MM.1S (cell line): ENCODE data around the gene RTL3.

Experiments
- DNase-seq: peaks from one replicate; pipeline ENCODE4 v3.0.0-alpha.2; 2015
- H2AFZ ChIP-seq: fragments of 300-600 bp; sonication (generic); 2 replicates; pipeline ENCODE4 v1.6.0; 2016; ENCODE audit warnings: antibody characterized with exemption, low read length
- H3F3A ChIP-seq: fragments of 300-600 bp; sonication (generic); 2 replicates; pipeline ENCODE4 v1.6.1; 2016; ENCODE audit warnings: mild to moderate bottlenecking, antibody characterized with exemption, low read length, moderate library complexity, mixed read lengths; ENCODE audit not compliant: insufficient read depth
- H3K27ac ChIP-seq: fragments of 300-600 bp; sonication (generic); 2 replicates; pipeline ENCODE4 v1.5.1; 2016; ENCODE audit warnings: mild to moderate bottlenecking, low read length
- H3K27me3 ChIP-seq: fragments of 300-600 bp; sonication (generic); replicated peaks from 2 replicates; pipeline ENCODE4 v1.6.0; 2016; ENCODE audit warnings: low read length; ENCODE audit not compliant: insufficient read depth
- H3K36me3 ChIP-seq: fragments of 300-600 bp; sonication (generic); replicated peaks from 2 replicates; pipeline ENCODE4 v1.6.1; 2016; ENCODE audit warnings: mild to moderate bottlenecking, low read length, mixed read lengths; ENCODE audit not compliant: insufficient read depth
- H3K4me1 ChIP-seq: fragments of 300-600 bp; sonication (generic); 2 replicates; pipeline ENCODE4 v1.6.1; 2016; ENCODE audit warnings: low read length, mixed read lengths
- H3K4me2 ChIP-seq: fragments of 300-600 bp; sonication (generic); 2 replicates; pipeline ENCODE4 v1.6.0; 2016; ENCODE audit warnings: low read depth, low read length
- H3K4me3 ChIP-seq: fragments of 300-600 bp; sonication (generic); 2 replicates; pipeline ENCODE4 v1.5.1; 2016; ENCODE audit warnings: low read length, mixed read lengths
- H3K79me2 ChIP-seq: fragments of 300-600 bp; sonication (generic); 2 replicates; pipeline ENCODE4 v1.6.1; 2016; ENCODE audit warnings: mixed run types, low read length, mixed read lengths
- H3K9ac ChIP-seq: fragments of 300-600 bp; sonication (generic); 2 replicates; pipeline ENCODE4 v1.6.1; 2016; ENCODE audit warnings: low read length, mixed read lengths
- H3K9me2 ChIP-seq: fragments of 300-600 bp; sonication (generic); replicated peaks from 2 replicates; pipeline ENCODE4 v1.6.1; 2016; ENCODE audit warnings: mild to moderate bottlenecking, low read length, mixed read lengths; ENCODE audit not compliant: insufficient read depth
- H3K9me3 ChIP-seq: fragments of 300-600 bp; sonication (generic); replicated peaks from 2 replicates; pipeline ENCODE4 v1.6.1; 2016; ENCODE audit warnings: mild to moderate bottlenecking, low read length, mixed read lengths; ENCODE audit not compliant: insufficient read depth
- H4K20me1 ChIP-seq: fragments of 300-600 bp; sonication (generic); 2 replicates; pipeline ENCODE4 v1.6.1; 2016; ENCODE audit warnings: mild to moderate bottlenecking, low read length, moderate library complexity, mixed read lengths; ENCODE audit not compliant: insufficient read depth
- EZH2 ChIP-seq: fragments of 300-600 bp; sonication (generic); optimal IDR thresholded peaks from 2 replicates; pipeline ENCODE3; 2017; ENCODE audit warnings: low read depth, mild to moderate bottlenecking, antibody characterized with exemption, low read length, mixed read lengths
- EZH2phosphoT487 ChIP-seq: fragments of 300-600 bp; sonication (generic); IDR thresholded peaks from 2 replicates; pipeline ENCODE4 v1.6.1; 2018; ENCODE audit warnings: antibody characterized with exemption, low read length
- TF ChIP-seq, protein P1 (sequence below): fragments of 300-600 bp; sonication (generic); IDR thresholded peaks from 2 replicates; pipeline ENCODE4 v1.5.1; 2016; ENCODE audit warnings: antibody characterized with exemption, low read length, mixed read lengths

The RTL3 gene

DNA sequence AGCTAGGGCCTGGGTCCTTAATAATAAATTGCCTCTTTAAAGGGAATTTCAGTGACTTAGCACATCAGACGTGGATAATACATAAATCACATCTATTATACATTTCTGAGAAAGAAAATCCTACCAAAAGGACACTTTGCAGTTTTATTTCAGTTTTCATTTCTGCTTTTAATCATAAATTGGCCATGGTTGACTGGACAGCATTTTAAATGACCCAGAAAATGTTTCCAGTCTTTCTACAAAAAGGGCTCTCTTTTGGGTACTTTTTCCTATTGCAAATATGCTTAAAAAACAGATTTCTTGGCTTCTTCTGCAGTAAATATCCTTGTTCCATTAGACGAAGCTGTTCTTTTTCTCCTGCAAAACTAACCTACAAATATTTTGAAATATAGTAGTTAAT, 46.9 kb upstream of the RTL3 start:
- Histone ChIP-seq H3K79me2 (no peaks in the 10 kb centered on the region), H3K27ac (no peak overlapping the region), H3K4me2 (no peak overlapping the region), H3F3A (no peaks in the 10 kb centered on the region), H3K36me3 (no peaks in the 10 kb centered on the region), H3K9me3 (no peaks in the 10 kb centered on the region), H3K27me3 (no peaks in the 10 kb centered on the region), H3K4me3 (no peak overlapping the region), H2AFZ (no peak overlapping the region), H4K20me1 (no peaks in the 10 kb centered on the region), H3K9me2 (no peaks in the 10 kb centered on the region), H3K4me1 (peaks cover 3% of the 10 kb centered on the region; the same call in 1 of the 2 replicates), H3K9ac (no peak overlapping the region)
- TF ChIP-seq, protein P1, sequence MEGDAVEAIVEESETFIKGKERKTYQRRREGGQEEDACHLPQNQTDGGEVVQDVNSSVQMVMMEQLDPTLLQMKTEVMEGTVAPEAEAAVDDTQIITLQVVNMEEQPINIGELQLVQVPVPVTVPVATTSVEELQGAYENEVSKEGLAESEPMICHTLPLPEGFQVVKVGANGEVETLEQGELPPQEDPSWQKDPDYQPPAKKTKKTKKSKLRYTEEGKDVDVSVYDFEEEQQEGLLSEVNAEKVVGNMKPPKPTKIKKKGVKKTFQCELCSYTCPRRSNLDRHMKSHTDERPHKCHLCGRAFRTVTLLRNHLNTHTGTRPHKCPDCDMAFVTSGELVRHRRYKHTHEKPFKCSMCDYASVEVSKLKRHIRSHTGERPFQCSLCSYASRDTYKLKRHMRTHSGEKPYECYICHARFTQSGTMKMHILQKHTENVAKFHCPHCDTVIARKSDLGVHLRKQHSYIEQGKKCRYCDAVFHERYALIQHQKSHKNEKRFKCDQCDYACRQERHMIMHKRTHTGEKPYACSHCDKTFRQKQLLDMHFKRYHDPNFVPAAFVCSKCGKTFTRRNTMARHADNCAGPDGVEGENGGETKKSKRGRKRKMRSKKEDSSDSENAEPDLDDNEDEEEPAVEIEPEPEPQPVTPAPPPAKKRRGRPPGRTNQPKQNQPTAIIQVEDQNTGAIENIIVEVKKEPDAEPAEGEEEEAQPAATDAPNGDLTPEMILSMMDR = no peak
- DNase-seq = no peak

DNA sequence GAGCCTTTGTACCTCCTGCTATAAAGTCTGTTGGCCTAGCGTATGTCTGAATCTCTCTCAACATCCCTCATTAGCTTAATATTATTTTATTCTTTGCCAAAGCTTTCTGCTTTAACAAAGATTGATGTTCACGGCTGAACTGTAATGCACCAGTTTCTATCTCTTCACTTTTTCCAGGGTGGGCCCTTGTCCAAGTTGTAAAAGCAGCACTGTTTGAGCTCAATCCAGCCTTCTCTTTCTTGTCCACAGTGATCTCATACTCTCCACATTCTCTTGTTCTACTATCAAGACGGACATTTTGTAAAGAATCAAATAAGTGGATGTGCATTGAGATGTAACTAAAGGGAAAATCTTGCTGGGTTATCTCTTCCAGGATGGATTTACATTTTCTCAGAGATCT, 34.4 kb upstream of the RTL3 start:
- H3K4me1 ChIP-seq = no peaks in the 10 kb centered on the region
- no peak overlapping the region for H3K4me2 ChIP-seq
- H3K36me3 ChIP-seq = no peaks in the 10 kb centered on the region
- H3K9me3 ChIP-seq = no peaks in the 10 kb centered on the region
- DNase-seq = no peak
- no peak overlapping the region for H2AFZ ChIP-seq
- H3F3A ChIP-seq = no peaks in the 10 kb centered on the region
- TF ChIP-seq EZH2 (no peak), EZH2phosphoT487 (no peak)
- TF ChIP-seq, protein P1 = no peak
- no peak overlapping the region for H3K27ac ChIP-seq
- no peak overlapping the region for H3K9ac ChIP-seq
- H4K20me1 ChIP-seq = no peaks in the 10 kb centered on the region
- H3K4me3 ChIP-seq = no peak overlapping the region
- no peaks in the 10 kb centered on the region for H3K27me3 ChIP-seq
- H3K79me2 ChIP-seq = no peaks in the 10 kb centered on the region
- no peaks in the 10 kb centered on the region for H3K9me2 ChIP-seq

DNA sequence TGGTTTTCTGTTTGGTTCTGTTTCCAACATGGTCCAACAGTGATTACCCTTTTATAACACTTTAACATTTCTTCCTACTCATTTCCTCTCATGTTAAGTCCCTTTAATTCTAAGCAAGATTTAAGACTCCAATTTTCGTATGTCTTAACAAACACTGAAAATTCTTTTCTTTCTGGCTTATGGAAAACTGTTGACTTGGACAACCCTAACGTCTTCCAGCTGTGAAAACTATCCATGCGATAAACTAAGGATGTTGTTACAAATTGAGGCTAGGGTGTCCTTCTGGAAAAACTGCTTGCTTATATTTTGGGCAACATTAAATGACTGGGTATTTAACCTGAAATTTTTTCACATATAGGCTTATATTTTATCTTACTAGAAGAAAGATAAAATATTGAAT, 33.9 kb upstream of the RTL3 start:
- Histone ChIP-seq H3F3A (no peaks in the 10 kb centered on the region), H3K9me3 (no peaks in the 10 kb centered on the region), H3K27ac (no peak overlapping the region), H3K4me3 (no peak overlapping the region), H2AFZ (no peak overlapping the region), H3K4me2 (no peak overlapping the region), H3K4me1 (peaks cover under 1% of the 10 kb centered on the region; the same call in 1 of the 2 replicates), H3K36me3 (no peaks in the 10 kb centered on the region), H3K9ac (no peak overlapping the region), H3K79me2 (no peaks in the 10 kb centered on the region), H4K20me1 (no peaks in the 10 kb centered on the region), H3K9me2 (no peaks in the 10 kb centered on the region), H3K27me3 (no peaks in the 10 kb centered on the region)
- TF ChIP-seq EZH2 = no peak
- TF ChIP-seq, protein P1 = no peak
- TF ChIP-seq EZH2phosphoT487 = no peak
- no peak for DNase-seq
